Superior temporal gyrus (tissue), 1 donor: ENCODE measurements around the gene WASHC4.
"Not testable (repeated sequence)": the region's sequence is repeated elsewhere in the genome, so short reads cannot be mapped to it uniquely, and the experiment has no call there.

Experiments used
- DNase-seq: peaks from one replicate; pipeline ENCODE4 v3.0.0-alpha.2; 2016; ENCODE audit errors: extremely low spot score

WASHC4 gene

DNA sequence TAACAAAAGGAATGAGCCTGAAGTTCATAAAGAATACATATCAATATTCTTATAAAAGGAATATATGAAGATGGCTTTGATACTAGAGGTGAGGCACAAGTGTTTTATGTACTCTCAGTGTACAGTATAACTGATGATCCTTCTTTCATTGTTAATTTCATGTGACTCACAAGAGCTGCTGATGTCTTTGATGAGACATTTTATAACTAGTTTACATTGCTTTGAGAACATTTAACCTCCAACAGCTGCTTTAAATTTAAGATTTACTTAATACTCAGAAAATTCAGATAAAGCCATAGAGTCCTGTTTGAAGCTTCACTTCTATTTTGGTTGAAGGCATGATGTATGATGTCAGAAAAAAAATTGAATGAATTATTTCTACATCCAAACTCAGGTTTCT, 59.8 kb downstream of the WASHC4 start:
- DNase-seq: no peak

DNA sequence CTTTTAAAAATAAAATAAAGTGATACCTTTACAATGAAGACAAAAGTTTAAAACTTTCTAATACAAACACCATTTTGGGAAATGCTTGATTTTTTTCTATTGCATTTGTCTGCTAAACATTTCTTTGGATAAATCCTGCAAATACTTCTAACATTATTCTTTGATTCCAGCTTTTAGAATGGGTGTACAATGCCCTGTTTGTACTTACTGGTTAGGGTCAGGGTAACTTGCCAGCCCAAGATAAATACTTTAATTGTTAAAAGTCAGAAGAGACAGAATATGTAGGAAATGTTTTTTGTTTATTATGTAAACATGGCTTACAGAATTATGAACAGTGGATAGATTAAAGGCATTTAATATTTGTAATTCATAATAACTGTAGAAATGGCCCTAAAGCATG, 60.5 kb downstream of the WASHC4 start:
- no peak for DNase-seq

DNA sequence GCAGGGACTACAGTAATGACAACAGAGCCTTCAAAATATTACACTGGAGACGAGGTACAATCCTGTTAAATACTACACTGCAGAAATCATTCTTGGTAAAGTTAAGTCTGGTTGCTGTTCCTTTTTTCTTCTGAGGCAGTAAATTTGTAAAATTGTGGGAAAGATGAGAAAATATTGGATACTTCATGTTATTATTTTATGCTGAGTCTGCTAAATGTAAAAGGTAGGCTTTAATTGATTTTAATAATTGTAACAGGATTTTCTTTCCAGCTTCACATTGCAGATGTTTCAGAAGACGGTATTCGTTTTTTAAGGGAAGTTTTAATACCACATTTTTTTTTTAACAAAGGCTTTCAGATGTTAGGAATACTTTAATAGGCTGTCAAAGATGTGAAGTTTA, 62.6 kb downstream of the WASHC4 start:
- DNase-seq: no peak

DNA sequence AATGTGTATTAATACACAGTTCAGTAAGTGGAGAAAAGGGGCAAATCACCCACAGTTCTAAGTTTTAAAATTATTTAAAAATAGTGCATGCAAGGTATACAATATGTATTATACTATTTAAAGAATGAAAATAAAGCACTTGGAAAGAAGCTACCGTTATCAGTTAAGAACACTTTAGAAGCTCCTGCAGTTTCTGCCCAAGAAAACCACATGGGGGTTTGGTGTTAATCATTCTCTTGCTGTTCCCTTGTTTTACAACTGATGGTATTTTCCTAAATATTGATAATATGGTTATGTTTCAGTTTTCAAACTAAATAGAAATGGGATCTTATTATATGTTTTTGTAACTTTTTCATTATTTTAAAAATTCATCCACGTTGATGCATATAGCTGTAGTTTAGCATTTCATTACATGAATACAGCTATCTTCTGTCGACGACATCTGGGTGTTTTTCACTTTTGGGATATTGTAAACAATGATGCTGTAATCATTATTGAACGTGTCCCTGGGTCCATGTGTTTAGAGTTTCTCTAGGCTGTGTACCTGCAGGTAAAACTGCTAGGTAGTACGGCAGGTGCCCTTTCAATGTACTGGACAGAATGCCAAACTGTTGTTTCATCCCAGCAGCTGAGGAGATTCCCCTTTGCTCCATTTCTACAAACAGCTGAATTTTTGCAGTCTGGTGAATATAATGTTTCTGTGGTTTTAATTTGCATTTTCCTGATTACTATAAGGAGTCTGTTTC, 64.3 kb downstream of the WASHC4 start:
- no peak for DNase-seq

DNA sequence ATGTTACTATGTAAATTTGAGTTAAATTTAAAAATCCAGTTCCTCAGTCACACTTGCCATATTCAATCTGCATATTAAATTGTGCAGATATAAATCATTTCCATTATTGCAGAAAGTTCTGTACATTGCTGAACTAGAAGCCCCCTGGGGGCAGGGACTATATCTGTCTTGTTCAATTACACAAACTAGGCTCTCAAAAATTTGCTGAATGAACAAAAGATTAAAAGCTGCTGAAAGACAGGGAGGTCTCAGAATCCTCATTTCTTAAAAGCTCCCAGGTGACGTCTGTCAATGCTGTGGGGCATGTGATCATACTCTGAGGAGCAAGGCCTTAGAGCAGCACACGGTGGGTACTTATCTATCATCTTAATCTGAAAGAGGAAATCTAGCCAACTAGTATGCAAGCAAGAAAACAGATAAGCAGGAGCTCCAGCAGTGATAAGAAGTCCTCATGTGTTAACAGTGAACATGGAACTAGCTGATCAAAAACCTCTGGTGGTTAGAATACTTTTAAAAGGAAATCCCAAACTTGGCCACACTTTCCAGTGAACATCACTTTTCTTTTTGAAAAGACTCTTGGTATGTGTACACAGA, 68.0 kb downstream of the WASHC4 start:
- no peak for DNase-seq

DNA sequence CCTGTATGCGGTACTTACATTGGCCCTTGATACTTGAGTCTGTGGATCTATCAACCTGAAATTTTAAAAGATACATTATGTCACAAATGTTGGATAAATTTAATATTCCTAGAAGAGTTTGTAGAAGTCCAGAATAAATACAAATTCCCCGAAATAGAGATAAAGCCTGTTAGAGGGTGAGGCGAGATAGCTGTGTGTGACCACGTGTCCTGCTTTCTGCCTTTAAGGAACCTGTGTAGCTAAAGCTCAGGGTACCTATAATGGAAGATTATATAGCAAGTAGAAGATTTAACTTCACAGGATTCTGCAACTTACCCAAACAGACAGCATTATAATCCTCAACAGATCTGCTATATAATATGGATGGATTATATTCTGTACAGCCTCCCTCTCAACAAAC, 69.7 kb downstream of the WASHC4 start:
- no peak for DNase-seq

DNA sequence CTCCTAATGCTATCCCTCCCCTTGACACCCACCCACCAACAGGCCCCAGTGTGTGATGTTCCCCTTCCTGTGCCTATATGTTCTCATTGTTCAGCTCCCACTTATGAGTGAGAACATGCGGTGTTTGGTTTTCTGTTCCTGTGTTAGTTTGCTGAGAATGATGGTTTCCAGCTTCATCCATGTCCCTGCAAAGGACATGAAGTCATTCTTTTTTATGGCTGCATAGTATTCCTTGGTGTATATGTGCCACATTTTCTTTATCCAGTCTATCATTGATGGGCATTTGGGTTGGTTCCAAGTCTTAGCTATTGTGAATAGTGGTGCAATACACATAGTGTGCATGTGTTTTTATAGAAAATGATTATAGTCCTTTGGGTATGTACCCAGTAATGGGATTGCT, 71.6 kb downstream of the WASHC4 start:
- not testable (repeated sequence) for DNase-seq

DNA sequence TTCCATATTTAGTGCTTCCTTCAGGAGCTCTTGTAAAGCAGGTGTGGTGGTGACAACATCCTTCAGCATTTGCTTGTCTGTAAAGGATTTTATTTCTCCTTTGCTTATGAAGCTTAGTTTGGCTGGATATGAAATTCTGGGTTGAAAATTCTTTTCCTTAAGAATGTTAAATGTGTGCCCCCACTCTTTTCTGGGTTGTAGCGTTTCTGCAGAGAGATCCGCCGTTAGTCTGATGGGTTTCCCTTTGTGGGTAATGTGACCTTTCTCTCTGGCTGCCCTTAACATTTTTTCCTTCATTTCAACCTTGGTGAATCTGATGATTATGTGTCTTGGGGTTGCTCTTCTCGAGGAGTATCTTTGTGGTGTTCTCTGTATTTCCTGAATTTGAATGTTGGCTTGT, 75.9 kb downstream of the WASHC4 start:
- DNase-seq: not testable (repeated sequence)

DNA sequence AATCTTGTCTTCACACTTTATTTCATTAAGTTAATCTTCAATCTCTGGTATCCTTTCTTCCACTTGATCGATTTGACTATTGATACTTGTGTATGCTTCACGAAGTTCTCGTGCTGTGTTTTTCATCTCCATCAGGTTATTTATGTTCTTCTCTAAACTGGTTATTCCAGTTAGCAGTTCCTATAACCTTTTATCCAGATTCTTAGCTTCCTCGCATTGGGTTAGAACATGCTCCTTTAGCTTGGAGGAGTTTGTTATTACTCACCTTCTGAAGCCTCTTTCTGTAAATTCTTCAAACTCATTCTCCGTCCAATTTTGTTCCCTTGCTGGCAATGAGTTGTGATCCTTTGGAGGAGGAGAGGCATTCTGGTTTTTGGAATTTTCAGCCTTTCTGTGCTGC, 76.4 kb downstream of the WASHC4 start:
- DNase-seq: not testable (repeated sequence)

DNA sequence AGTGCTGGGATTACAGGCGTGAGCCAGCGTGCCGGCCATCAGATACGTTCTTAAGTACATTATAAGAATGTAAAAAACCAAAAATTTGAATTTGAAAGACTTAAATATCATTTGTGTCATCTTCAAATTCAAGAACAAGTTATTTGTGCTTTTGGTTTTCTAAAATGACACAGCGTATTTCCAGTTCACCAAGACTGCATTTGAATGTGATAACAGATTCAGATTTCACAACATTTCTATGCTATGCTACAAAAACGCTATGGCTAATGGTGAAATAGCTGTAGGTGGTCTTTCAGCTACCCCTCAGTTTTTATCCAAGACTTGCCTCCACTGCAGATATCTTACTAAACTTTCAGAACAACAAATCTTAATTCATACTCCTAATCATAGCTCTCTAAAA, 81.8 kb downstream of the WASHC4 start:
- DNase-seq: no peak

DNA sequence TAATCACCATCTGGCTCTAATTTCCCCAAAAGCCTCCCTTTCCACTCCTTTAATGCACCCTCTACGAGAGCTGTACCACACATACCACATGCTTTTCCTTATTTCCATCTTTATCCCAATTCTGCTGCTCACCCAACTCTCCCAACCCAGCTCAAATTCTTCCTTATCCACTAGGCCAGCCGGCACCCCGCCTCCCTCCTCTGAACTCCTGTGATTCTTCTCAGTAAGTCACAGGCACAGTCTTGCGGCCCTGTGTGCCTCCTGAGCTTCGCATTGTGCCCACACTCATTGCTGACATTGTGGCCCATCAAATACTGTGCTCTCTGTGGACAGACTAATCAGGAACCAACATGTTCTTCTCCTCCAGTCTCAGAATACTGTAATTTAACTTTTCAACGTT, 83.0 kb downstream of the WASHC4 start:
- DNase-seq: no peak

DNA sequence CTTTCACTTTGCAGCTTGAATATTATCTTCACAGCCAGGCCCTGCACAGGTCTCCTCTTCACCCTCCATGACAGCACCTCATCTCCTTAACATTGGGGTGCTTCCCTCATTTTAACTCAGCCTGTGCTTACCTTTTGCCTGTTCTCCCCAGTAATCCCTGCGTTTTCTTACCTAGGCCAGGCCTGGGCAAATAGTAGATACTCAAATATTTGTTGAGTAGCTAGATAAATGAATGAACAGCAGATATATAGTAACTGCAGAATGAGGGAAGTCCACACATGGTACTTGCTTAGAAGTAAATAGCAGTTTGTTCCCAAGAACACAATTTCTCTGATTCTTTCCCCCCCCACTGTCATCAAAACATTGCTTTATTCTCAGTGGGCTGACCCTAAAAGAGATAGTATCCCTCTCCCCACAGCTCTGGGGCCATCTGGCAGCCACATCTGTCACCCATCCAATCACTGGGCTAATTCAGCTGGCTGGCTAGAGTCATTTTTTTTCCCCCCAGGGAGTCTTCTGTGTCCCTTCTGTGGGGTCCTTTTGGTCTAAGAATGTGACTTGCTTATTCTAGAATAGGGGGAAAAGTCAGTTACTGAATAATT, 85.2 kb downstream of the WASHC4 start:
- DNase-seq: no peak

DNA sequence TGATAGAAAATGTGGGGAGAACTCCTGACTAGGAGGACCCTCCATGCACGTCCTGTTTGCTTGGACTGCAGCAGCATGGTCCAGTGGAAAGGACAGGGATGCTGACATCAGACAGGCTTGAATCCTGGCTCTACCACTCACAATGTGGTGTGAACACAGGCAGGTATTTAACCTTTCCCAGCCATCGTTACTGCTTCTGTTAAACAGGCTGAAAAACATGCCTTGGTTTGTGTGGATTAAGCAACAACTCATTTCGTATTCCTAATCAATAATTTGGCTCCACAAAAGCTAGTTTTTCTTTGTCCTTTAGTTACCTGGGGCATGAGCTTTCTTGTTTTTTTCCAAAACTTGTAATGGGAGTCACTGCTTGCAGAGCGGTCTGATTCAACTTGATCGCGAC, 87.4 kb downstream of the WASHC4 start:
- DNase-seq: no peak

DNA sequence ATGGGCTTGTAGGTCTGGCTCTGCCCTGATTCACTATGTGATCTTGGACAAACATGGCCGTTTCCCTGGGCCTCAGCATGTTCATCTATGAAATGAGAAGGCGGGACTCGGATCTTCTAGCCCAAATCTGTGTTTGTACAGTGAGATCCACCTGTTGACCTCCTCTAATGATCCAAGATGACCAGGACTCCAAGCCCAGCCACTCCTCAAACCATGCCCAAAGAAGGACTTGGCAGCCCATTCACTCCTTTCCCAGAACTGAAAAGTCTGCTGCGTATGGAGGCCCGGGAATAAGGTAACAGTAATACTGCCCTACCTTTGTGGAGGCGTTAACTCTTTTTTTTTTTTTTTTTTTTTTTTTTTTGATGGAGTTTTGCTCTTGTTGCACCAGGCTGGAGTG, 88.6 kb downstream of the WASHC4 start:
- DNase-seq: no peak

DNA sequence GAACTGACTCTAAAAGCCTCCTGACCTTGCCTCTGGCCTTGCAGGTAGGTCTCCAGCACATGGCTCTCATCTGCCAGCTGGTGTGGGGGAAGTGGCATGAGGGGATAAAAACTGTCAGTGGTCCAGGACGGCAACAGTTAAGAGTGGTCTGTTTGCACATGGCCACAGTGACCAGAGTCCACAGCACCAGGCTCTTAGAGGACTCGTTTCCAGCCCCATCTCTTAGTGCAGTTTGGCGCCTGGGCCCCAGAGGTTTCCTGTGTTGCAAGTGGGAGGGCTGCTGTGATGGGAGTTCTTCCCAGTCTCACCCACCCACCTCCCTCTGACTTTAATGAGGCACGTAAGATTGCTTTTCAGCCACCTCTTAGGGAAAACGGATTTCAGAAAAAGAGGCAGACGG, 91.4 kb downstream of the WASHC4 start:
- no peak for DNase-seq

DNA sequence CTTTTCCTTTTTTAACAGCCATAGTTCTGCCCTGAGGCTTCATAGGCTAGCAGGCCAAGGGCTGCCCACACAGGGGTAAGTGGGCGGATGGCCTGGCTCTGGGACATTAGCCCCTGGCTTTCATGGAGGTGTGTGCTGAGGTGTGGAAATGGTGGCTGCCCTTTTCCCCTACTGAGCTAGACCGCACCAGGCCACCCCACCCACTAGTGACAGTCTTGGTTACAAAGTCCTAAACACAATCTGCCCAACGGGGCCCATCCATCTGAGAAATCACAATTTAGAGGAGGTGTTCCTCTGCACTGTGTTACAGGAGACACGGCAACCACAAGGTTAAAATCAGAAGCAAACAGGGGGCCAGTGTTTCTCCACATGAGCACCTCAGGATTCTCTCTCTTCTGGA, 92.9 kb downstream of the WASHC4 start:
- DNase-seq: no peak

DNA sequence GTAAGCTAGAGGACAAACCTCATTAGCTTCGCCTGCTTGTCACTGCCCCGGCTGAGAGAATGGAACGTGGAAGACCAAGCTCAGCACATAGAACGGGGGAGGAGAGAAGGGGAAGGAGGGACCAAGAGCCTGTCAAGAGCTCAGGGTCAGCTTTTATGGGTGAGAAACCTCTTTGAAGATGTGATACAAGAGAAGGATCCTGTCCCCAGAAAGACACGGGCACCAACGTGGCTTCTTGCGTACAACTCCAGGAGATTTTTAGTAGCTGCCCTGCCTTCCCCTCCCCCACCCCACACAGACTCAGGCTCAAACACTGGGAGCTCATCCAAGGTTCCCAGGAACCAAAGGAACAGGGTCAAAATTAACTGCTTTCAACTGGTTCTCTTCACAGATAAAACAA, 93.8 kb downstream of the WASHC4 start:
- no peak for DNase-seq

DNA sequence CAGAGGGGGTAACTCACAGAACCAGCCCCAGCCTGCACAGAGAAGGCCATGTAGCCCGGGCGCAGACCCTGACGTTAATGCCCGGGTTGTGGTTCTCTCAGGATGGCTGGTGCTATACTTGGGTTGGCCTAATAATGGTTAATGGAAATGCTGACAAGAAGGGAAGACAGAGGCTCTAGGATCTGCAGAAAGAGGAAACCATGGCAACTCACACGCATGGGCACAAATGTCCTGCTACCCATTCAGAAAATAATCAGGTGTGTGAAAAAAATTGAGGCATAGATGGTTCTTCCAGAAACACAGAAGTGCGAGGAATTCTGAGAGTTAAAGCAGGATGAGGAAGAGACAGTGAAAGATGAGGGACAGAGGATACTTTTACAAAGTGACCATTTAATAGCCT, 94.7 kb downstream of the WASHC4 start:
- DNase-seq: no peak

DNA sequence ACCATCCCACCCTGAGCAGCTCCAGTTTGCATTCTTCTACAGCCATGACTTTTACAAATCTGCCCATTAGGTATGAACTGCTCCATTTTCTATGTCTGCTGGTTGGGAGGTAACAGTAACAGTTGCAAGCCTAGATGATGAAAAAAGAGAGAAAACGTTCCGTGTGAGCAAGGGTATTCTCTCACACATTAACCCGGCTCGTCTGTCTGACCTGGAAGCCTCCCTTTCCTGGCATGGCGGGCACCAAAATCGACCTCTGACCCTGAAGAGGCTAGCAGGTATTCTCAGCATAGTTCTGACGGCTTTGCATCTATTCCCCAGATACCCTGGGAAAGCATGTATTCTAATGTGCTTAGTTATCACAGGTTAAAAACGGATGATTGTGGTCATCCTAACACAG, 96.6 kb downstream of the WASHC4 start:
- no peak for DNase-seq

DNA sequence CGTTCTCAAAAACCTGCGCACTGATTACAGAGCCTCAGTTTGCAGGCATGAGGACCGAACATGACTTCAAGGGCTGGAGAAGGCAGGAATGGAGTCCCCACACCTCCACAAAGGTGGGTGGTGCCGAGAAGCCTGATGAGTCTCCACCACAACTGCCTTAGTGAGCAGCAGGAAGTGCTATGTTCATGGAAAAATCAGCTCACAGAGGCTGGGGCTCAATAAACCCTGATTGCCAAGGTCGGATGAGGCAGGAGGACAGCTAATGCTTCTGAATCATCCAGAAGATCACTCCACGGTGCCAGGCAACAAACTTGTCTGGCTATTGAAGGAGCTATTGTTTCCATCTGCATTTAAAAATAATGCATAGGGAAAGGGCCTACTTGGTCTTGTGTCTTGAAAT, 97.4 kb downstream of the WASHC4 start:
- DNase-seq: no peak

DNA sequence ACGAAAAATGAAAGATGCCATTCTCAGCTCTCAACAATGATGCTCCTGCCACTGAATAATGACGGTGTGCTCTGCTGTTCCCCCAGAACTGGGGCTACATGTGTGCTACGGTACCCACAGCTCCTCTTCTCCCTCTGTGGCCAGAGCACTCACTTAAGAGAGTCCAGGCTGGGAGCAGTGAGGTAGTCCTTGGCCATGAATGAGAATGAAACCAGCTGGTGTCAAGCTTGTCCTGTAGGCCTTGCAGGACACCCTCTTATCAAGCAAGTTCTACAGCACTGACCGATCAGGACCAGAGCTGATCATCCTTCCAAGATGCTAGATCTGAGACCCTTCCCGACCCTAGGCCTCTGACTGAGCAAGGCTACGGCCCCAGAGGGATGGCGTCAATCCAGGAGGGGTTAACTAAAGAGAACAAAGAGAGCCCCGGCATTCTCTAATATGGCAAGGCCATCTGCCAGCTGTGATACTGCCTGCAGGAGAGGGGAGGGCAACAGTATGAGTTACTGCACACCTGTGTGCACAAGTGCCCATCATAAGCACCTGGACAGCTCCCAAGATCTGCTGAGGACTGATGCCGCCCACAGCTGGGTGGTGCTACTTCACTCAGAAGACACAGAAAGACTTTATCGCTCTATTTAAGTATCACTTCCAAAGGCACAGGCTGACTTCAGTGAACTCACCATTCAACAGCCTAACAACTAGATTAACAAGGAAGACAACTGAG, 98.0 kb downstream of the WASHC4 start:
- DNase-seq: no peak

DNA sequence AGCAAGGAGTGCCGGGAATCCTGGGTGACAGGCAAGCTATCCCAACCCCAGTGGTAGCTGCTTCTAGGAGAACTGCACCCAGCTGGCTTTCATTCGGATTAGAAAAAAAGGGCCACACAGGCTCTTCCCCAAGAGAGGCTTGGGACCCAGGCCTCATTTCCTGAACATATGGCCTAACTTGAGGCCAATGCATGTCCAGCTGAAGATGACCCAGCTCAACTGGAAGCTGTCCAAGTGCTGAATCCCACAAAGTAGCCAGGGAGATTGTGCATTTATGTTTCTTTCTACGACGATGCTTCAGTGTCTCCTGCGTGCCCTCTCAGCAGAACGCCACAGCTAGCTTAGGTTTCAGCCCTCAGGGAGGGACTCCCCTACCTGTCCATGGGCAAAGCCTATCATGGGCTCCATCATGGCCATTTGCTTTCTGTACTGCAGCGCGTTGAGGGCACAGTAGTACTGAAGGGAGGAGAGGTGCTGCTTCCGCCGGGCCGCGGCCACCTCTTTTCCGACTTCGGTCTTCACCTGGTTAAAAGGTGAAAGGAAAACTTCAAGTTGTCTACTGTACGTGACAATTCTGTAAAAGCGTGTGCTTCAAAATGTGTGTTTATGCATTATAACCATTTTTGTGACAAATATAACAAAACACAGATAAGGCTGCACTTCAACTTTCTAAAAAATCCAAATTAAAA, 99.3 kb downstream of the WASHC4 start:
- DNase-seq: no peak
